Caco-2 (cell line): Measurements from ENCODE around the gene TUFM. TPM values are rescaled to one million over a fixed set of nuclear protein-coding genes. Genes with fewer than 3 reads are reported as not detected.
"Not testable (repeated sequence)": the region's sequence is repeated elsewhere in the genome, so short reads cannot be mapped to it uniquely, and the experiment has no call there.

Experiments
- BruUV-seq: library from RNA; stranded (reverse); fragments of 400-500 nt; replicated peaks from 2 replicates; lab custom pipeline; 2021; lab: Mats Ljungman, UMichigan
- CTCF ChIA-PET: fragments of 300-600 bp; sonication (Branson Sonifier 250); formaldehyde crosslinking; loops from one replicate; lab custom pipeline; 2022; ENCODE audit warnings: antibody characterized with exemption; lab: Charles Lee
- POLR2A ChIA-PET: fragments of 300-600 bp; sonication (Branson Sonifier 250); formaldehyde crosslinking; loops from one replicate; lab custom pipeline; 2022; ENCODE audit warnings: antibody characterized with exemption; lab: Charles Lee
- DNase-seq, 2 experiments: peaks; one replicate each; pipeline versions ENCODE4 v3.0.0 to v3.0.0-alpha.2; 2020 to 2022
- H3K27me3 ChIP-seq: replicated peaks from 2 replicates; pipeline ENCODE4 v1.6.0; 2011; ENCODE audit warnings: low read length; ENCODE audit not compliant: control insufficient read depth, insufficient read depth
- H3K36me3 ChIP-seq: 2 replicates; pipeline ENCODE4 v1.5.1; 2011; ENCODE audit warnings: low read length; ENCODE audit not compliant: control insufficient read depth, insufficient read depth
- H3K4me1 ChIP-seq: fragments of 250-450 bp; sonication (Bioruptor Pico); 2 replicates; pipeline ENCODE4 v1.5.1; 2020; ENCODE audit warnings: mild to moderate bottlenecking
- H3K4me3 ChIP-seq: 2 replicates; pipeline ENCODE4 v1.5.1; 2011; ENCODE audit warnings: low read depth, mild to moderate bottlenecking, control low read depth, low read length
- H3K9me3 ChIP-seq: fragments of 250-450 bp; sonication (Bioruptor Pico); 2 replicates; pipeline ENCODE4 v1.5.1; 2020; ENCODE audit warnings: mild to moderate bottlenecking, moderate library complexity
- H3K27ac Mint-ChIP-seq: one replicate; pipeline ENCODE4 v1.8.0; 2022; ENCODE audit warnings: mixed read lengths; ENCODE audit not compliant: unreplicated experiment
- H3K27me3 Mint-ChIP-seq: one replicate; pipeline ENCODE4 v1.8.0; 2022; ENCODE audit warnings: mixed read lengths; ENCODE audit not compliant: insufficient read depth, unreplicated experiment
- H3K36me3 Mint-ChIP-seq: one replicate; pipeline ENCODE4 v1.8.0; 2022; ENCODE audit warnings: mild to moderate bottlenecking, mixed read lengths; ENCODE audit not compliant: insufficient read depth, unreplicated experiment
- H3K4me1 Mint-ChIP-seq: one replicate; pipeline ENCODE4 v1.8.0; 2022; ENCODE audit warnings: low read depth, mixed read lengths; ENCODE audit not compliant: unreplicated experiment
- H3K4me3 Mint-ChIP-seq: one replicate; pipeline ENCODE4 v1.8.0; 2022; ENCODE audit warnings: mild to moderate bottlenecking, moderate library complexity, mixed read lengths; ENCODE audit not compliant: unreplicated experiment
- H3K9me3 Mint-ChIP-seq: one replicate; pipeline ENCODE4 v1.8.0; 2022; ENCODE audit warnings: mixed read lengths; ENCODE audit not compliant: unreplicated experiment
- CTCF ChIP-seq, 2 experiments: fragments of 200-600 bp in 1 of 2; IDR thresholded peaks; 1 replicate in 1 of 2; 2 replicates in 1 of 2; pipeline versions ENCODE4 v1.5.1 to v1.8.0; 2011 to 2022; ENCODE audit warnings: antibody characterized with exemption in 1 of 2, control low read depth in 1 of 2, inconsistent platforms in 1 of 2, low read depth in 1 of 2, low read length in 1 of 2, mild to moderate bottlenecking in 1 of 2, moderate library complexity in 1 of 2; ENCODE audit not compliant: insufficient read depth in 1 of 2, severe bottlenecking in 1 of 2, unreplicated experiment in 1 of 2
- intact Hi-C: fragments of 100-400 bp; cut with micrococcal nuclease; formaldehyde crosslinking; loops from one replicate; pipeline ENCODE4 v1.10.0; 2022; ENCODE audit not compliant: unreplicated experiment
- total RNA-seq: library from RNA; stranded (reverse); gene quantifications from 2 replicates; pipeline ENCODE4 v1.2.3, GENCODE V29; 2022

The TUFM gene
- total RNA-seq, 1 experiment from 2014 or later: 207 TPM

GRCh38 chr16:28869201-28869600, 23.1 kb upstream of the TUFM start:
- Histone ChIP-seq H3K36me3 (peaks cover 1% of the 10 kb centered on the region), H3K4me1 (peaks cover 12% of the 10 kb centered on the region), H3K27me3 (no peaks in the 10 kb centered on the region), H3K4me3 (no peak overlapping the region), H3K9me3 (no peaks in the 10 kb centered on the region)
- peaks cover 68% of the 10 kb centered on the region for H3K36me3 Mint-ChIP-seq
- ChIA-PET CTCF (no interaction called here), POLR2A (no interaction called here)
- DNase-seq: no peak
- no TSS peak for BruUV-seq
- intact Hi-C loops: no loop called here
- H3K9me3 Mint-ChIP-seq: no peaks in the 10 kb centered on the region
- H3K27ac Mint-ChIP-seq: no peak overlapping the region
- H3K27me3 Mint-ChIP-seq: no peaks in the 10 kb centered on the region
- H3K4me3 Mint-ChIP-seq: no peak overlapping the region
- peaks cover 13% of the 10 kb centered on the region for H3K4me1 Mint-ChIP-seq
- TF ChIP-seq CTCF (IDR thresholded peaks at IDR 0.05; ENCODE audit: insufficient read depth in 1 of 2, low read depth in 1 of 2, low read length in 1 of 2, severe bottlenecking in 1 of 2, unreplicated experiment in 1 of 2): no peak

GRCh38 chr16:28867646-28868045, 21.5 kb upstream of the TUFM start:
- Mint-ChIP-seq H3K36me3 (peaks cover 66% of the 10 kb centered on the region), H3K4me1 (peaks cover 13% of the 10 kb centered on the region)
- intact Hi-C loops, BruUV-seq, H3K9me3 ChIP-seq, POLR2A ChIA-PET, H3K27me3 ChIP-seq, H3K27me3 Mint-ChIP-seq, H3K9me3 Mint-ChIP-seq, DNase-seq, H3K27ac Mint-ChIP-seq, CTCF ChIA-PET, H3K4me3 ChIP-seq, H3K4me3 Mint-ChIP-seq, H3K36me3 ChIP-seq: not testable (repeated sequence)
- peaks cover 12% of the 10 kb centered on the region for H3K4me1 ChIP-seq

- Mint-ChIP-seq H3K27ac (no peak overlapping the region), H3K4me3 (no peak overlapping the region), H3K4me1 (peaks cover 13% of the 10 kb centered on the region), H3K9me3 (no peaks in the 10 kb centered on the region), H3K36me3 (peaks cover 62% of the 10 kb centered on the region), H3K27me3 (no peaks in the 10 kb centered on the region)
- Histone ChIP-seq H3K9me3 (no peaks in the 10 kb centered on the region), H3K36me3 (no peaks in the 10 kb centered on the region; the same call in 1 of the 2 replicates), H3K4me3 (no peak overlapping the region), H3K27me3 (no peaks in the 10 kb centered on the region), H3K4me1 (peaks cover 12% of the 10 kb centered on the region)
- no peak for DNase-seq
- POLR2A ChIA-PET: no interaction called here
- TF ChIP-seq CTCF (IDR thresholded peaks at IDR 0.05; ENCODE audit: insufficient read depth in 1 of 2, low read depth in 1 of 2, low read length in 1 of 2, severe bottlenecking in 1 of 2, unreplicated experiment in 1 of 2): no peak
- CTCF ChIA-PET: no interaction called here
- BruUV-seq: no TSS peak
- intact Hi-C loops: no loop called here
Observed at GRCh38 chr16:28867241-28867640, 21.1 kb upstream of the TUFM start.

- TF ChIP-seq CTCF (IDR thresholded peaks at IDR 0.05; ENCODE audit: insufficient read depth in 1 of 2, low read depth in 1 of 2, low read length in 1 of 2, severe bottlenecking in 1 of 2, unreplicated experiment in 1 of 2): no peak
- no TSS peak for BruUV-seq
- POLR2A ChIA-PET: no interaction called here
- no peak overlapping the region for H3K27ac Mint-ChIP-seq
- no peaks in the 10 kb centered on the region for H3K9me3 ChIP-seq
- CTCF ChIA-PET: no interaction called here
- no peak overlapping the region for H3K4me3 Mint-ChIP-seq
- no peaks in the 10 kb centered on the region for H3K27me3 Mint-ChIP-seq
- no peaks in the 10 kb centered on the region; the same call in 1 of the 2 replicates for H3K36me3 ChIP-seq
- no peak for DNase-seq
- H3K36me3 Mint-ChIP-seq: peaks cover 55% of the 10 kb centered on the region
- H3K4me1 Mint-ChIP-seq: peaks cover 13% of the 10 kb centered on the region
- no peaks in the 10 kb centered on the region for H3K9me3 Mint-ChIP-seq
- H3K4me1 ChIP-seq: peaks cover 12% of the 10 kb centered on the region
- no peaks in the 10 kb centered on the region for H3K27me3 ChIP-seq
- no peak overlapping the region for H3K4me3 ChIP-seq
- intact Hi-C loops: no loop called here
Observed at GRCh38 chr16:28866454-28866804, 20.3 kb upstream of the TUFM start.
